ENCODE results near the gene FAM193A. TPM values are rescaled to one million over a fixed set of nuclear protein-coding genes. Genes with fewer than 3 reads are reported as not detected.
A peak's percentile ranks its signal among the peaks of the same experiment; 100 is the strongest.
"Not testable (repeated sequence)": the region's sequence is repeated elsewhere in the genome, so short reads cannot be mapped to it uniquely, and the experiment has no call there.

Gene FAM193A
- total RNA-seq, 1 donor from 2014 or later, result 28.9 TPM

DNA sequence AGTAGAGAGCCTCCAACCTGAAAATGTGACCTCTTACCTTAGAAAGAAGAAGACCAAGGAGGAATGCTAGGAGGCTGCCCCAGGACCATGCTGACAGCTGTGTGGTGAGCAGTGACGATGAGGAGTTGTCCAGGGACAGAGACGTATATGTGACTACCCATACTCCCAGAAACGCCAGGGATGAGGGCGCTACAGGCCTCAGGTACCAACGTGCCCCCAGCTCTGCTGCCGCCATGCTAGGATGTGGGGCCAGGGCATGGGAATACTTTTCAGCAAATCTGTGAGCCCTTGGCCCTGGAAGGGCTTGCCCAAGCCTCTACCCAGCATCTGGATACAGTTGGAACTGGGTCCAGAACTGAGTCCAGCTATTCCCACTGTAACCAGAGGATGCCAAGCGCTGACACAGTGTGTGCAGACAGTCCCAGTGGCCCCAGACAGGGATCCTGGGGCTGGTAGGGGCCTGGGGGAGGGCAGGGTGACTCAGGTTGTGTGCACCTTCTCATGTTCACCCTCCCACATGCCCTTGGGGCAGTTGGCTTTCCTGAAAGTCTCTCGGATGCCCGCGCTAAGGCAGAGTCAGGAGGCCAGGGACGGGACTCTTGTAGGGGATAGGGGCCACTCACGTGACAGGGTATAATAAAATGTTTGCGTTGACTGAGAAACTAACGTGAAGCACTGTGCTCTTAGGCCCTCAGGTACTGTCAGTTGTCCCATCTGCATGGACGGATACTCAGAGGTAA lies 23.9 kb upstream of the FAM193A start:
- Histone ChIP-seq H3K9me3 (no peaks in the 10 kb centered on the region), H3K27ac (no peak overlapping the region), H3K4me3 (no peak overlapping the region), H3K36me3 (peaks cover 68% of the 10 kb centered on the region), H3K4me1 (no peaks in the 10 kb centered on the region), H3K27me3 (no peaks in the 10 kb centered on the region)
- no peak for TF ChIP-seq CTCF (IDR thresholded peaks at IDR 0.05)
- ATAC-seq, result no peak
- DNase-seq, result no peak
- intact Hi-C loops (cut with DNase I), result no loop called here

DNA sequence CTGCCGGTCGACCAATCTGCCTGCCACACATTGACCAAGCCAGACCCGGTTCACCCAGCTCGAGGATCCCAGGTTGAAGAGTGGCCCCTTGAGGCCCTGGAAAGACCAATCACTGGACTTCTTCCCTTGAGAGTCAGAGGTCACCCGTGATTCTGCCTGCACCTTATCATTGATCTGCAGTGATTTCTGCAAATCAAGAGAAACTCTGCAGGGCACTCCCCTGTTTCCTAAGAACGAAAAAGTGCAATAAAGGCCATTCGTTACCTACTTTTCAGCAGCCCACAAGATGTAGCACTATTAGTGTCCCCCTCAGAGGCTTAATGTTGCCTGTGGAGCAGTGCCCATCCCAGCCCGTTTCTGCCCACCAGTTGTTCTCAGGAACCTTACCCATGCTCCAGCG lies 22.3 kb upstream of the FAM193A start:
- H3K4me1 ChIP-seq; ATAC-seq; H3K27me3 ChIP-seq; intact Hi-C loops (cut with DNase I); DNase-seq; H3K27ac ChIP-seq; H3K4me3 ChIP-seq; H3K9me3 ChIP-seq: not testable (repeated sequence)
- peaks cover 60% of the 10 kb centered on the region for H3K36me3 ChIP-seq

DNA sequence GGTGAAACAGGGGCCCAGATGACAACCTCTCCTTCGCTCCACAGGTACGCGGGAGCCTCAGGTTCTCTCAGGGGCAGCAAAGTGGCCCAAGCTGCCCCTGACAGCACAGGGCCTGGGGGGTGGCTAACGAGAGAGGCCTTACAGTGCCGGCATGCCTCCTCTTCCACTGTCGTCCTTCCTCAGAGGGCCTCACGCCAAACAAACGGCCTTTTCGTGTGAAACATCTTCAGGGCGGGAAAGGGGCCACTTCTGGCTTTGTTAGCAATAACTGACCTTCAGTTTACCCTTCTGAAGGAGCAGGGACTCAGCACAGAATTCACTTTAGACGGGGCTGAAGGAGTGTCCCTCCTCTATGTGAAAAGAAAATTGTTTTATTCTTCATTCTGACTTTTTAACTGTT lies 21.5 kb upstream of the FAM193A start:
- intact Hi-C loops (cut with DNase I); H3K27ac ChIP-seq; H3K4me3 ChIP-seq; H3K4me1 ChIP-seq; ATAC-seq; H3K27me3 ChIP-seq; DNase-seq; H3K9me3 ChIP-seq: not testable (repeated sequence)
- peaks cover 52% of the 10 kb centered on the region for H3K36me3 ChIP-seq

- no peak for DNase-seq
- peaks cover 42% of the 10 kb centered on the region for H3K36me3 ChIP-seq
These were observed 20.5 kb upstream of the FAM193A start for GRCh38 chr4:2515830-2516550.

GRCh38 chr4:2516635-2517034 lies 19.8 kb upstream of the FAM193A start:
- DNase-seq, result no peak
- Histone ChIP-seq H3K4me1 (no peaks in the 10 kb centered on the region), H3K27ac (no peak overlapping the region), H3K9me3 (no peaks in the 10 kb centered on the region), H3K4me3 (no peak overlapping the region), H3K27me3 (no peaks in the 10 kb centered on the region), H3K36me3 (peaks cover 40% of the 10 kb centered on the region)
- intact Hi-C loops (cut with DNase I), result no loop called here
- ATAC-seq, result peak; percentile 11
- no peak for TF ChIP-seq CTCF (IDR thresholded peaks at IDR 0.05)

More at GRCh38 chr4:2515830-2516550, 20.5 kb upstream of the FAM193A start:
- intact Hi-C loops (cut with DNase I), result no loop called here
- no peaks in the 10 kb centered on the region for H3K4me1 ChIP-seq
- ATAC-seq, result peak; percentile 43
- H3K4me3 ChIP-seq, result no peak overlapping the region
- no peak for TF ChIP-seq CTCF (IDR thresholded peaks at IDR 0.05)
- no peaks in the 10 kb centered on the region for H3K27me3 ChIP-seq
- H3K9me3 ChIP-seq, result no peaks in the 10 kb centered on the region
- no peak overlapping the region for H3K27ac ChIP-seq

DNA sequence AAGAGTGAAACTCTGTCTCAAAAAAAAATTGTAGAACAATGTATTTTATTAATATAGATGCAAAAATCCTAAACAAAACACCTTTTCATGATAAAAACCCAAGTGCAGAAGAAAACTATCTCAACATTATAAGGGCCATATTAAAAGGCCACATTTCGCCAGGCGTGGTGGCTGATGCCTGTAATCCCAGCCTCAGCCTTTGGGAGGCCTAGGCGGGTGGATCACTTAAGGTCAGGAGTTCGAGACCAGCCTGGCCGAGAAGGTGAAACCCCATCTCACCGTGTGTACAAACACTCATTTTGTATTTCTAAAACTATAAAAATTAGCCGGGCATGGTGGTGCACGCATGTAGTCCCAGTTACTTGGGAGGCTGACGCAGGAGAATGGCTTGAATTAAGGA lies 9.9 kb upstream of the FAM193A start:
- Histone ChIP-seq H3K9me3 (no peaks in the 10 kb centered on the region), H3K27ac (no peak overlapping the region), H3K27me3 (no peaks in the 10 kb centered on the region), H3K4me3 (no peak overlapping the region), H3K4me1 (no peaks in the 10 kb centered on the region), H3K36me3 (no peaks in the 10 kb centered on the region)
- intact Hi-C loops (cut with DNase I), result no loop called here
- no peak for ATAC-seq
- TF ChIP-seq CTCF (IDR thresholded peaks at IDR 0.05), result no peak
- DNase-seq, result no peak

Data from upper lobe of right lung (tissue), 1 donor.